IMR-90 (cell line): ENCODE results near the gene ERCC4. TPM values are rescaled to one million over a fixed set of nuclear protein-coding genes. Genes with fewer than 3 reads are reported as not detected.

Source experiments
- ATAC-seq: fragments of 200-7000 bp; cut with Tn5 transposase; 2 replicates; pipeline ENCODE4 v1.9.1; 2020; ENCODE audit warnings: low read depth, mild to moderate bottlenecking, moderate library complexity
- BruUV-seq: library from RNA; stranded (reverse); fragments of 400-500 nt; replicated peaks from 2 replicates; lab custom pipeline; 2021; lab: Mats Ljungman, UMichigan
- CTCF ChIA-PET: fragments of 300-600 bp; formaldehyde crosslinking; extraction: SDS; loops from one replicate; lab custom pipeline; 2021; ENCODE audit warnings: antibody characterized with exemption; lab: Yijun Ruan, JAX
- POLR2A ChIA-PET: fragments of 300-600 bp; sonication (Branson Sonifier 250); formaldehyde crosslinking; loops from one replicate; lab custom pipeline; 2022; ENCODE audit warnings: antibody characterized with exemption; ENCODE audit not compliant: unreplicated experiment; lab: Charles Lee
- DNase-seq: peaks from one replicate; pipeline ENCODE4 v3.0.0; 2013
- H2AFZ ChIP-seq: replicated peaks from 2 replicates; pipeline ENCODE3; 2013; ENCODE audit warnings: low read length, mild to moderate bottlenecking; ENCODE audit not compliant: poor library complexity
- H2AK5ac ChIP-seq: 2 replicates; pipeline ENCODE4 v1.6.1; 2013; ENCODE audit warnings: low read depth, low read length, inconsistent platforms
- H2AK9ac ChIP-seq: replicated peaks from 2 replicates; pipeline ENCODE3; 2013; ENCODE audit warnings: mild to moderate bottlenecking, low read depth, low read length, moderate library complexity; ENCODE audit not compliant: poor library complexity
- H2BK120ac ChIP-seq: 2 replicates; pipeline ENCODE4 v1.6.1; 2013; ENCODE audit warnings: low read depth, low read length, inconsistent platforms
- H2BK15ac ChIP-seq: 3 replicates; pipeline ENCODE4 v1.6.1; 2013; ENCODE audit warnings: low read depth, low read length, inconsistent platforms
- H2BK20ac ChIP-seq: 2 replicates; pipeline ENCODE4 v1.6.1; 2013; ENCODE audit warnings: low read depth, mild to moderate bottlenecking, inconsistent platforms, low read length, moderate library complexity
- H2BK5ac ChIP-seq: 2 replicates; pipeline ENCODE4 v1.6.1; 2013; ENCODE audit warnings: mild to moderate bottlenecking, low read depth, low read length, inconsistent platforms; ENCODE audit not compliant: poor library complexity, severe bottlenecking
- H3K14ac ChIP-seq: replicated peaks from 2 replicates; pipeline ENCODE4 v1.6.1; 2013; ENCODE audit warnings: low read depth, low read length, inconsistent platforms
- H3K18ac ChIP-seq: 2 replicates; pipeline ENCODE4 v1.6.1; 2013; ENCODE audit warnings: low read depth, low read length, control low read depth
- H3K23ac ChIP-seq: 2 replicates; pipeline ENCODE4 v1.6.1; 2013; ENCODE audit warnings: low read depth, low read length, inconsistent platforms
- H3K27ac ChIP-seq: 2 replicates; pipeline ENCODE4 v1.5.1; 2013; ENCODE audit warnings: mild to moderate bottlenecking, control low read depth, low read length; ENCODE audit not compliant: insufficient read depth
- H3K27me3 ChIP-seq: 2 replicates; pipeline ENCODE4 v1.6.1; 2013; ENCODE audit warnings: low read length; ENCODE audit not compliant: control insufficient read depth, insufficient read depth
- H3K36me3 ChIP-seq: 2 replicates; pipeline ENCODE4 v1.6.1; 2013; ENCODE audit warnings: low read length, mixed read lengths; ENCODE audit not compliant: control insufficient read depth, insufficient read depth
- H3K4ac ChIP-seq: 2 replicates; pipeline ENCODE4 v1.6.1; 2013; ENCODE audit warnings: low read depth, low read length, inconsistent platforms
- H3K4me1 ChIP-seq: 2 replicates; pipeline ENCODE4 v1.6.1; 2013; ENCODE audit warnings: low read length, mixed read lengths; ENCODE audit not compliant: control insufficient read depth, insufficient read depth
- H3K4me2 ChIP-seq: 2 replicates; pipeline ENCODE4 v1.6.1; 2013; ENCODE audit warnings: low read depth, mild to moderate bottlenecking, control low read depth, low read length, moderate library complexity
- H3K4me3 ChIP-seq: 2 replicates; pipeline ENCODE4 v1.5.1; 2013; ENCODE audit warnings: low read depth, mild to moderate bottlenecking, control low read depth, low read length, moderate library complexity; ENCODE audit not compliant: insufficient read depth
- H3K56ac ChIP-seq: 2 replicates; pipeline ENCODE4 v1.6.1; 2013; ENCODE audit warnings: low read length, inconsistent platforms; ENCODE audit not compliant: insufficient read depth; ENCODE audit errors: extremely low read depth
- H3K79me1 ChIP-seq, 2 experiments: 2 replicates each; pipeline ENCODE4 v1.6.1; 2013; ENCODE audit warnings: low read length in 2 of 2, inconsistent platforms in 1 of 2, low read depth in 1 of 2
- H3K9ac ChIP-seq: 2 replicates; pipeline ENCODE4 v1.6.1; 2013; ENCODE audit warnings: low read depth, low read length, control low read depth
- H3K9me1 ChIP-seq: 2 replicates; pipeline ENCODE4 v1.6.1; 2013; ENCODE audit warnings: low read length, inconsistent platforms; ENCODE audit not compliant: insufficient read depth
- H3K9me3 ChIP-seq: 2 replicates; pipeline ENCODE4 v1.6.1; 2013; ENCODE audit warnings: low read length; ENCODE audit not compliant: control insufficient read depth, insufficient read depth
- H4K20me1 ChIP-seq: 2 replicates; pipeline ENCODE4 v1.6.1; 2013; ENCODE audit warnings: low read length, inconsistent platforms; ENCODE audit not compliant: insufficient read depth
- H4K5ac ChIP-seq: 2 replicates; pipeline ENCODE4 v1.6.1; 2013; ENCODE audit warnings: mild to moderate bottlenecking, low read depth, low read length, control low read depth
- H4K8ac ChIP-seq, 2 experiments: 2 replicates each; pipeline ENCODE4 v1.6.1; 2013; ENCODE audit warnings: low read depth in 2 of 2, low read length in 2 of 2, control low read depth in 1 of 2, inconsistent platforms in 1 of 2
- H4K91ac ChIP-seq: 2 replicates; pipeline ENCODE4 v1.6.1; 2013; ENCODE audit warnings: low read depth, low read length, inconsistent platforms; ENCODE audit not compliant: insufficient read depth
- BHLHE40 ChIP-seq: fragments of 150-350 bp; IDR thresholded peaks from 2 replicates; pipeline ENCODE4 v1.6.1; 2016; ENCODE audit warnings: mild to moderate bottlenecking, low read depth, low read length
- CEBPB ChIP-seq: IDR thresholded peaks from 2 replicates; pipeline ENCODE4 v1.6.1; 2012; ENCODE audit warnings: low read depth, low read length, improper control_type of control experiment
- CHD1 ChIP-seq: IDR thresholded peaks from 2 replicates; pipeline ENCODE4 v1.6.1; 2012; ENCODE audit warnings: low read depth, low read length, improper control_type of control experiment
- ELK1 ChIP-seq: fragments of 150-350 bp; IDR thresholded peaks from 2 replicates; pipeline ENCODE4 v1.6.1; 2016; ENCODE audit warnings: low read depth, mild to moderate bottlenecking, low read length, moderate library complexity, borderline replicate concordance
- FOS ChIP-seq: fragments of 150-350 bp; IDR thresholded peaks from 2 replicates; pipeline ENCODE4 v1.6.1; 2016; ENCODE audit warnings: low read depth, low read length
- MAFK ChIP-seq: IDR thresholded peaks from 2 replicates; pipeline ENCODE4 v1.6.1; 2012; ENCODE audit warnings: low read depth, low read length, improper control_type of control experiment
- MAZ ChIP-seq: IDR thresholded peaks from 2 replicates; pipeline ENCODE4 v1.6.1; 2012; ENCODE audit warnings: low read depth, mild to moderate bottlenecking, low read length, improper control_type of control experiment, moderate library complexity, borderline replicate concordance
- NFE2L2 ChIP-seq: fragments of 150-350 bp; IDR thresholded peaks from 2 replicates; pipeline ENCODE4 v1.6.1; 2016; ENCODE audit warnings: low read depth, mild to moderate bottlenecking, low read length
- RAD21 ChIP-seq: IDR thresholded peaks from 2 replicates; pipeline ENCODE4 v1.6.1; 2012; ENCODE audit warnings: low read length, improper control_type of control experiment
- RCOR1 ChIP-seq: IDR thresholded peaks from 2 replicates; pipeline ENCODE4 v1.6.1; 2012; ENCODE audit warnings: mild to moderate bottlenecking, low read length, improper control_type of control experiment; ENCODE audit not compliant: insufficient replicate concordance
- RFX5 ChIP-seq: IDR thresholded peaks from 2 replicates; pipeline ENCODE4 v1.8.0; 2012; ENCODE audit warnings: low read depth, mild to moderate bottlenecking, low read length, moderate library complexity
- SMC3 ChIP-seq: fragments of 150-350 bp; IDR thresholded peaks from 2 replicates; pipeline ENCODE4 v1.6.1; 2016; ENCODE audit warnings: low read depth, mild to moderate bottlenecking, antibody characterized with exemption, low read length, moderate library complexity
- USF2 ChIP-seq: fragments of 150-350 bp; IDR thresholded peaks from 2 replicates; pipeline ENCODE4 v1.6.1; 2017; ENCODE audit warnings: mild to moderate bottlenecking, antibody characterized with exemption, low read length, low read depth
- WGBS, 2 experiments: methylation state at CpG; one replicate each; pipeline versions ENCODE4 v1.1.5 to v1.1.7; 2013; ENCODE audit warnings: missing lambda C conversion rate in 2 of 2; ENCODE audit not compliant: insufficient read length in 1 of 2; ENCODE audit errors: extremely low coverage in 2 of 2; 5-methylcytosine and 5-hydroxymethylcytosine counted together
- dilution Hi-C: fragments of 300-500 bp; cut with HindIII; formaldehyde crosslinking; loops from one replicate; pipeline ENCODE4 v1.14.3; 2018; ENCODE audit warnings: low sequenced_read_pairs; ENCODE audit not compliant: unreplicated experiment
- in situ Hi-C: fragments of 300-500 bp; cut with MboI; formaldehyde crosslinking; loops from 3 replicates; pipeline ENCODE4 v1.14.3; 2019; ENCODE audit warnings: low sequenced_read_pairs, inconsistent platforms, mixed read lengths
- intact Hi-C: fragments of 100-400 bp; cut with micrococcal nuclease; formaldehyde crosslinking; loops from 2 replicates; pipeline ENCODE4 v1.10.0; 2022
- polyA plus RNA-seq, 3 experiments: library from polyadenylated mRNA; depleted of rRNA; stranded (reverse); fragments of >200 nt; gene quantifications; 2 replicates each; pipeline ENCODE4 v1.2.3, GENCODE V29; 2012; ENCODE audit warnings: low replicate concordance in 1 of 3
- total RNA-seq: library from RNA; depleted of rRNA; stranded (reverse); fragments of >200 nt; gene quantifications from 2 replicates; pipeline ENCODE4 v1.2.3, GENCODE V29; 2012

The ERCC4 gene
- total and polyA plus RNA-seq, 2 of the 4 experiments (the other 2 are of a cell fraction), result 2.9 to 19.2 TPM

GRCh38 chr16:13957197-13958078 lies 37.5 kb downstream of the ERCC4 start (continued):
- TF ChIP-seq FOS (peak; percentile 98), RAD21 (no peak), CHD1 (no peak)

DNA sequence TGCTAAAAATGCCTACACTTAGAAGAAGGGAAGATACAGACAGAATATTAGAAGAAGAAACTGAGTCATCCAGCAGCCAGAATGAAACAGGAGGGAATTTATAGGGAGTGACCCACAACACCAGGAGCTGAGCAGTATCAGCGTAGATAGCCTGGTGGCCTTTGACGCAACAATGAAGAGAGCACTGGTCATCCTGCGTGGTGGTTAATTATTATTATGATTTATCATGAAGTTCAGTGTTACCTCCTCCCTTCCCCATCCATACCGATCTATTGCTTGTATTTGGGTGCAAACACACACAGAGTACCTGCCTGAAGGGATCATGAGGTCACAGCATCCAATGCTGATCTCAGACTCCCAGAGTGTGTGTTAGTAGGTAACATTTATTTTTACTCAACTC lies 38.5 kb downstream of the ERCC4 start:
- CTCF ChIA-PET, result no interaction called here
- TF ChIP-seq RFX5 (no peak), MAFK (no peak), CHD1 (no peak), RCOR1 (no peak), MAZ (no peak), USF2 (no peak), NFE2L2 (no peak), ELK1 (no peak), BHLHE40 (no peak), CEBPB (no peak), SMC3 (no peak)

More for the DNA sequence above, 38.5 kb downstream of the ERCC4 start:
- Histone ChIP-seq H4K8ac (peak overlapping the region; percentile 20 to 27; a peak in 2 of 4 replicates), H3K4me1 (peaks cover 5% of the 10 kb centered on the region), H4K91ac (peak overlapping the region; percentile 50), H2AK9ac (no peak overlapping the region), H3K18ac (no peak overlapping the region; the same call in 1 of the 2 replicates), H4K20me1 (peaks cover 4% of the 10 kb centered on the region), H2BK5ac (no peak overlapping the region), H3K27me3 (no peaks in the 10 kb centered on the region), H4K5ac (no peak overlapping the region), H3K9me1 (peaks cover 11% of the 10 kb centered on the region), H3K23ac (no peak overlapping the region), H2BK20ac (peak overlapping the region; percentile 68), H3K27ac (0 out of 2 replicates have a peak overlapping the region, but pooled peaks have one; percentile 1), H2BK15ac (peak overlapping the region; percentile 95; the same call in 1 of the 3 replicates), H3K9ac (no peak overlapping the region), H2AK5ac (peak overlapping the region; percentile 85; the same call in 1 of the 2 replicates), H3K79me1 (no peaks in the 10 kb centered on the region), H3K4me3 (no peak overlapping the region), H3K56ac (no peak overlapping the region), H2AFZ (no peak overlapping the region), H3K36me3 (no peaks in the 10 kb centered on the region), H3K4ac (peak overlapping the region; percentile 54), H3K4me2 (no peak overlapping the region), H2BK120ac (peak overlapping the region; percentile 45), H3K9me3 (no peaks in the 10 kb centered on the region), H3K14ac (peak overlapping the region; percentile 50)
- DNase-seq (no peak), ATAC-seq (no peak)
- dilution Hi-C loops (no loop called here), in situ Hi-C loops (no loop called here), intact Hi-C loops (loop anchor here (10.0 kb wide), 1 partner anchor 106 kb away; no protein-coding TSS in a partner anchor)
- no TSS peak for BruUV-seq
- POLR2A ChIA-PET, result no interaction called here
- WGBS, 2 experiments, result no CpG with 5 or more reads among the region's 4 CpGs
